Stomach (tissue), 9 donors: Measurements from ENCODE around the gene CFAP92. TPM values are rescaled to one million over a fixed set of nuclear protein-coding genes. Genes with fewer than 3 reads are reported as not detected.

Experiments used
- DNase-seq, 2 donors: peaks; one replicate each; pipeline versions ENCODE4 v3.0.0 to v3.0.0-alpha.2; 2013 to 2019
- H3K27ac ChIP-seq, 5 donors: fragments of 200-600 bp in 4 of 5; sonication (generic) in 4 of 5; one replicate each; pipeline ENCODE4 v1.5.1; 2013 to 2019; ENCODE audit warnings: mild to moderate bottlenecking in 1 of 5, moderate library complexity in 1 of 5
- H3K27me3 ChIP-seq, 3 donors: fragments of 200-600 bp; sonication (generic); one replicate each; pipeline ENCODE4 v1.5.1; 2017 to 2019; ENCODE audit warnings: mixed run types in 1 of 3
- H3K36me3 ChIP-seq, 4 donors: fragments of 200-600 bp; sonication (generic); 1 replicate in 3 of 4; 2 replicates in 1 of 4; pipeline ENCODE4 v1.5.1; 2016 to 2019
- H3K4me1 ChIP-seq, 4 donors: fragments of 200-600 bp; sonication (generic); one replicate each; pipeline ENCODE4 v1.5.1; 2016 to 2019
- H3K4me3 ChIP-seq, 4 donors: fragments of 200-600 bp; sonication (generic) in 3 of 4; one replicate each; pipeline ENCODE4 v1.5.1; 2016 to 2019; ENCODE audit warnings: mild to moderate bottlenecking in 1 of 4
- H3K9me3 ChIP-seq, 4 donors: fragments of 200-600 bp; sonication (generic); one replicate each; pipeline ENCODE4 v1.5.1; 2016 to 2019
- EP300 ChIP-seq: sonication (generic); formaldehyde crosslinking; IDR thresholded peaks from one replicate; pipeline ENCODE4 v1.6.1; 2017; ENCODE audit warnings: antibody characterized with exemption
- POLR2A ChIP-seq, 4 donors: fragments of 450-650 bp; IDR thresholded peaks; one replicate each; pipeline ENCODE4 v1.6.1; 2016; ENCODE audit warnings: antibody characterized with exemption in 4 of 4, control low read depth in 2 of 4, mild to moderate bottlenecking in 1 of 4, moderate library complexity in 1 of 4
- POLR2AphosphoS5 ChIP-seq, 3 donors: sonication (generic); formaldehyde crosslinking; IDR thresholded peaks; one replicate each; pipeline ENCODE4 v1.6.1; 2016; ENCODE audit warnings: antibody characterized with exemption in 3 of 3
- WGBS, 5 donors: extraction: QIAGEN DNeasy Blood & Tissue Kit in 3 of 5; methylation state at CpG; one replicate each; pipeline versions ENCODE4 v1.1.5 to v1.1.7; 2013 to 2018; 5-methylcytosine and 5-hydroxymethylcytosine counted together
- intact Hi-C: fragments of 100-400 bp; cut with DNase I; formaldehyde crosslinking; loops from one replicate; pipeline ENCODE4 v1.15.1; 2023; ENCODE audit warnings: low total_unique reads
- polyA plus RNA-seq, 3 donors: library from polyadenylated mRNA; stranded (reverse); fragments of 200-250 nt; gene quantifications; one replicate each; pipeline ENCODE4 v1.2.3, GENCODE V29; 2013
- total RNA-seq, 5 donors: library from RNA; depleted of rRNA; stranded (reverse); fragments of >200 nt; gene quantifications; one replicate each; pipeline versions ENCODE4 v1.1.0 to v1.2.3, GENCODE V29; 2014 to 2016
- TF ChIP-seq, protein P1 (sequence below), 7 experiments: fragments of 450-650 bp in 4 of 7; fragments of 200-600 bp in 3 of 7; sonication (generic) in 3 of 7; IDR thresholded peaks; one replicate each; pipeline ENCODE4 v1.5.1; 2016 to 2019; ENCODE audit warnings: antibody characterized with exemption in 7 of 7, control low read depth in 2 of 7, mild to moderate bottlenecking in 1 of 7
- donor health status: healthy with polysubstance abuse.
- donor health status: Bipolar disorder and iron deficiency.
- donor health status: healthy.

CFAP92 gene
- total and polyA plus RNA-seq, 8 donors = 0.50 to 13.4 (median 2.3) TPM

DNA sequence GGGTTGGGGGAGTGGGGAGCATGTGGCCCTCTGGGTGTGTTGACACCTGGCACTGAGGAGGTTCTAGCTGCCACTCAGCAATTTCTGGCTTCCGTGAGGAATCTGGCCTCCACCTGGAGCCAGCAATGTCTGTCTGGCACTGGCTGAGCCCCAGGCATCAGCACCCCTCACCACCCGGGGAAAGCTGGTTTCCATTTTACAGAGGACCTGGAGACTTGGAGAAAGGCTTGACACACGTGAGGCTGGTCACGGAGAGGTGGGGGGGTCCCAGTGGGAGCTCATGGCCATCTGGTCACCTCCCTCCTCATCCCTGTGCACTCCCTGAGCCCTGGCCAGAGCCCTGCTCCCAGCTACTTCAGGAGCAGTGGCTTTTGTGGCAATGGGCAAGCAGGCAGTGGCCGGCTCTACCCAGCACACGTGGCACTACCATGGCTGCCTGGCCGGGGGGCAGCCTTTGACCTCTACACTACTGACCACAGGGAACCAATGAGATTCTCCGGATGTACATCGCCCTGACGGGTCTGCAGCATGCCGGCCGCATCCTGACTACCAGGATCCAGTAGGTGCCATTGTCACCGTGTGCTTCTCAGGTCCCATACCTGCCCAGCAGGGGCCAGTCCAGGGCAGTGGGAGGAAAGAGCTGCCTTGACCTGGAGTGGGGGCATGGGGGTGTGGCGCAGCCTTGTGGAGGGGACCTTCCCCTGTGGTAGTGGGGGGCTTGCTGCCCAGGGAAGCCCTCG, 86.0 kb downstream of the CFAP92 start:
- intact Hi-C loops = no loop called here
- WGBS, 5 donors = 93 to 97% (median 94%) methylated on average over 7 to 15 of the region's 15 CpGs
- peaks cover 90 to 100% (median 100%) of the 10 kb centered on the region in 4 donors for H3K36me3 ChIP-seq

DNA sequence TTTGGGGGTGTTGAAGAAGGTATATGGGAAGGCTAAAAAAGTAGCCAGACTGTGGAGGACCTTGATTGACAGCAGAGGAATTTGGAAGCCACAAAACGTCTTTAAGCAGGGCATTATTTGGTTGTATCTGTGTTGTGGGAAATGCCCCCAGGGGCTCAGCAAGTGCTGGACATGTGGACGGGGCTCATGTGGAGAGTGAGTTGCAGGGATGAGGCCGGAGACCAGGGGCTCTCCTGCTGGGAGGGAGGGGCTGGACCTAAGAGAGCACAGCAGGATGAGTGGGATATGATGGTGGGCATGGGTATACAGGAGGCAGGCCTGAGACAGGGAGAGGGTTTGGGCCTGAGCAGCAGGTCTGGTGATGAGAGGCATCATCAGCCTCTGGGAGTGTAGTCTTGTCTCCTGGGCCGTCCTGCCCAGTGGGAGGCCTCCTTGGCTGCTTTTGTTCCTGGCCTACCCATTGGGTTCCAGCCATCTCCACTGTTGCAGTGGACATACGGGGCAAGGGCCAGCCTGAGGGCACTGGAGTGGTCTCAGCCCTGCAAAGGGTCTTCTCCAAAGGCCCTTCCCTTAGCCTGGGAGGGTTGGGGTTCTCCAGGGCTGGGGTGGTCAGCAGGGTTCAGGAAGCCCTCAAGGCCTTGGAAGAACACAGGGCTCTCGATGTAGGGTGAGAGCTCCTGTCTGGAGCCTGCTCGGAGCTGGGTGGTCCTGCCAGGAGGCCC, 86.9 kb downstream of the CFAP92 start:
- DNase-seq = no peak
- peaks cover 89 to 100% (median 100%) of the 10 kb centered on the region in 4 donors for H3K36me3 ChIP-seq
- no peak for TF ChIP-seq POLR2A (IDR thresholded peaks at IDR 0.05)
- H3K4me1 ChIP-seq = no peaks in the 10 kb centered on the region
- H3K9me3 ChIP-seq = no peaks in the 10 kb centered on the region
- H3K27me3 ChIP-seq = no peaks in the 10 kb centered on the region
- WGBS, 5 donors = 75 to 83% (median 79%) methylated on average over 5 to 7 of the region's 7 CpGs
- no peak overlapping the region for H3K4me3 ChIP-seq
- intact Hi-C loops = no loop called here
- no peak overlapping the region for H3K27ac ChIP-seq

More for the DNA sequence above, 86.0 kb downstream of the CFAP92 start:
- TF ChIP-seq, protein P1, sequence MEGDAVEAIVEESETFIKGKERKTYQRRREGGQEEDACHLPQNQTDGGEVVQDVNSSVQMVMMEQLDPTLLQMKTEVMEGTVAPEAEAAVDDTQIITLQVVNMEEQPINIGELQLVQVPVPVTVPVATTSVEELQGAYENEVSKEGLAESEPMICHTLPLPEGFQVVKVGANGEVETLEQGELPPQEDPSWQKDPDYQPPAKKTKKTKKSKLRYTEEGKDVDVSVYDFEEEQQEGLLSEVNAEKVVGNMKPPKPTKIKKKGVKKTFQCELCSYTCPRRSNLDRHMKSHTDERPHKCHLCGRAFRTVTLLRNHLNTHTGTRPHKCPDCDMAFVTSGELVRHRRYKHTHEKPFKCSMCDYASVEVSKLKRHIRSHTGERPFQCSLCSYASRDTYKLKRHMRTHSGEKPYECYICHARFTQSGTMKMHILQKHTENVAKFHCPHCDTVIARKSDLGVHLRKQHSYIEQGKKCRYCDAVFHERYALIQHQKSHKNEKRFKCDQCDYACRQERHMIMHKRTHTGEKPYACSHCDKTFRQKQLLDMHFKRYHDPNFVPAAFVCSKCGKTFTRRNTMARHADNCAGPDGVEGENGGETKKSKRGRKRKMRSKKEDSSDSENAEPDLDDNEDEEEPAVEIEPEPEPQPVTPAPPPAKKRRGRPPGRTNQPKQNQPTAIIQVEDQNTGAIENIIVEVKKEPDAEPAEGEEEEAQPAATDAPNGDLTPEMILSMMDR (IDR thresholded peaks at IDR 0.05) = no peak
- no peak for TF ChIP-seq EP300
- no peak for TF ChIP-seq POLR2AphosphoS5 (IDR thresholded peaks at IDR 0.05)
- TF ChIP-seq POLR2A (IDR thresholded peaks at IDR 0.05) = no peak
- Histone ChIP-seq H3K27me3 (no peaks in the 10 kb centered on the region), H3K27ac (peak overlapping the region in 1 of 5 donors; percentile 83), H3K9me3 (no peaks in the 10 kb centered on the region), H3K4me1 (no peaks in the 10 kb centered on the region), H3K4me3 (no peak overlapping the region)
- no peak for DNase-seq

DNA sequence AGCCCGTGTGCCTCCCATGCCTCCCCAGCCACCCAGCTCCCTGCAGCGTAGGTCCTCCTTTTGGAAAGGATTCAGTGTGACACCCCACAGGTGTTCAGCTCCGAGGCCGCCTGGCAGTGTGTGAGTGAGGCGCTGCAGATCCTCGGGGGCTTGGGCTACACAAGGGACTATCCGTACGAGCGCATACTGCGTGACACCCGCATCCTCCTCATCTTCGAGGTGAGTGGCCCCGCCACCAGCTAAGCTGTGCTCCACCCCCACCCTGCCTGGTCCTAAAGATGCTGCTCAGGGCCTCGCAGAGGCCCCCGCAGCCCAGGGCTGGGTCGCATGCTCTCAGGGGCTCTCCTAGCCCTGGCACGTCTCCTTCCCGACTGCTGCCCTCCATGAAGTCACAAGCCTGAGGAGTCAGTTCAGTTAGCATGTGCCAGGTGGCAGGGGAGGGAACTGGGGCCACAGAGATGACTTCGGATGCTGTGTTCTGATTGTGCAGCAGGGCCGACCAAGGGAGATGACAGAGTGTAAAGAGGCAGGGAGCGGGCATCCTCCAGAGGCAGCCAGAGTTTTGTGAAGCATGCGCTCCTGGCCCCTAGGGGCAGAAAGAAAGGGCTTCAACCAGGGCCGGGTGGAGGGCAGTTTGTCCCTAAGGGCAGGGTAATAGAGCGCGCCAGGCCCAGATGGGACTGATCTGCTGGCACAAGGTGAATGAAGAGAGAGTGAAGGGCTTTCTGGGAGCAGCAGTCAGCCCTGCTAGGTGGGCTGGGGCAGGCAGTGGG, 87.7 kb downstream of the CFAP92 start:
- no peaks in the 10 kb centered on the region for H3K27me3 ChIP-seq
- WGBS, 5 donors = 92 to 96% (median 93%) methylated on average over 19 to 25 of the region's 25 CpGs
- H3K4me1 ChIP-seq = no peaks in the 10 kb centered on the region
- peaks cover 90 to 100% (median 100%) of the 10 kb centered on the region in 4 donors for H3K36me3 ChIP-seq
- no peak overlapping the region for H3K4me3 ChIP-seq
- no peaks in the 10 kb centered on the region for H3K9me3 ChIP-seq
- intact Hi-C loops = no loop called here
- no peak overlapping the region for H3K27ac ChIP-seq
- no peak for TF ChIP-seq POLR2AphosphoS5 (IDR thresholded peaks at IDR 0.05)
- no peak for TF ChIP-seq POLR2A (IDR thresholded peaks at IDR 0.05)
- TF ChIP-seq EP300 = no peak
- TF ChIP-seq, protein P1 (IDR thresholded peaks at IDR 0.05) = no peak
- DNase-seq = no peak

DNA sequence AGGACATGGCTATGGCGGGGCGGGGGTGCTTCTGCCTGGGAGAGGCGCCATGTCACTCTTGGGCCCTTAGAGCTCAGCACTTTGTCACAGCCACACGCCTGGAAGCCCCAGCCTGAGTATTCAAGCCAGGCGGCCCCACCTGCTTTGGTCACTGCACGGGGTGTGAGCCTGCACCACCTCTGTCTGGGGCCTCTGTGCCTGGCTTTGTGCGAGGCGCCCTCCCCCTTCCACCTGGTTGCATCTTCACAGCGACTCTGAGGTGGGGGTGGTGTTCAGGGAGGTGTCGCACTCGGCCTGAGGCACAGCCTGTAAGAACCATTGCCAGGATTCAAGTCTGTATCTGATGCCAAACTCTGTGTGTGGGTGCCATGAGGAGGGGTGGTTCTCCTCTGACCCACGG, 90.4 kb downstream of the CFAP92 start:
- TF ChIP-seq POLR2AphosphoS5 (IDR thresholded peaks at IDR 0.05) (no peak), POLR2A (IDR thresholded peaks at IDR 0.05) (no peak), EP300 (no peak)
- TF ChIP-seq, protein P1 (IDR thresholded peaks at IDR 0.05) = no peak
- 86 to 97% (median 91%) methylated on average over 9 to 12 of the region's 12 CpGs for WGBS, 5 donors
- Histone ChIP-seq H3K9me3 (no peaks in the 10 kb centered on the region), H3K4me3 (no peak overlapping the region), H3K4me1 (no peaks in the 10 kb centered on the region), H3K36me3 (peaks cover 81 to 100% (median 100%) of the 10 kb centered on the region in 4 donors), H3K27me3 (no peaks in the 10 kb centered on the region), H3K27ac (no peak overlapping the region)
- DNase-seq = no peak
- intact Hi-C loops = no loop called here
